ENCODE results near the gene SH3PXD2B.

The SH3PXD2B gene

GRCh38 chr5:172282272-172283019 lies 171.9 kb downstream of the SH3PXD2B start:
- in situ Hi-C loops (cut with HindIII; ENCODE audit: low sequenced_read_pairs) = no loop called here

GRCh38 chr5:172281346-172281745 lies 173.0 kb downstream of the SH3PXD2B start:
- in situ Hi-C loops (cut with HindIII; ENCODE audit: low sequenced_read_pairs) = no loop called here

GRCh38 chr5:172280929-172281328 lies 173.4 kb downstream of the SH3PXD2B start:
- in situ Hi-C loops (cut with HindIII; ENCODE audit: low sequenced_read_pairs) = no loop called here

- in situ Hi-C loops (cut with HindIII; ENCODE audit: low sequenced_read_pairs) = no loop called here
These were observed 174.0 kb downstream of the SH3PXD2B start for GRCh38 chr5:172280317-172280716.

GRCh38 chr5:172278356-172278755 lies 176.0 kb downstream of the SH3PXD2B start:
- in situ Hi-C loops (cut with HindIII; ENCODE audit: low sequenced_read_pairs) = no loop called here

GRCh38 chr5:172276214-172276613 lies 178.1 kb downstream of the SH3PXD2B start:
- in situ Hi-C loops (cut with HindIII; ENCODE audit: low sequenced_read_pairs) = no loop called here

Measured in endothelial cell of hepatic sinusoid (primary cell).